Left hindlimb (tissue), 1 donor: ENCODE results near the gene SSH2.

Experiments
- DNase-seq: peaks from one replicate; pipeline ENCODE4 v3.0.0-alpha.2; 2018

SSH2 gene

GRCh38 chr17:29597361-29598172 lies 332.5 kb downstream of the SSH2 start:
- DNase-seq = peak; percentile 42

DNA sequence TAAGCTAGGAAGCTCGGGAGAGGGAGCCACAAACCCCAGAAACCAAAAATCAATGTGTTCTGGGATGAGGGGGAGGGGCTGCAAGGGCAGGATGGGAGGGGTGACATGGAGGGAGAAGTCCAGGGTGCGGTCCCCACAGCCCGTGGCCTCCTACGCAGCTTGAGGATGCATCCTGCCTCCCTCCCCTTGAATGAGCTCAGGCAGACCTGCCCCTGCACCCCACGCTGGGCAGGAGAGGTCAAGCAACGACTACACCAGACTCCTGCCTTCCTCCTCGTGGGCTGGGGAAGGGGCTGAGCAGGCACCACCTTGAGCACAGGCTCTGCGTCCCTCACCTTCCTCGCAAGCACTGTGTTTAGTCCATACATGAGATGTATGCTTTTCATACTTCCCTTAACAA lies 333.2 kb downstream of the SSH2 start:
- DNase-seq = peak; percentile 31

DNA sequence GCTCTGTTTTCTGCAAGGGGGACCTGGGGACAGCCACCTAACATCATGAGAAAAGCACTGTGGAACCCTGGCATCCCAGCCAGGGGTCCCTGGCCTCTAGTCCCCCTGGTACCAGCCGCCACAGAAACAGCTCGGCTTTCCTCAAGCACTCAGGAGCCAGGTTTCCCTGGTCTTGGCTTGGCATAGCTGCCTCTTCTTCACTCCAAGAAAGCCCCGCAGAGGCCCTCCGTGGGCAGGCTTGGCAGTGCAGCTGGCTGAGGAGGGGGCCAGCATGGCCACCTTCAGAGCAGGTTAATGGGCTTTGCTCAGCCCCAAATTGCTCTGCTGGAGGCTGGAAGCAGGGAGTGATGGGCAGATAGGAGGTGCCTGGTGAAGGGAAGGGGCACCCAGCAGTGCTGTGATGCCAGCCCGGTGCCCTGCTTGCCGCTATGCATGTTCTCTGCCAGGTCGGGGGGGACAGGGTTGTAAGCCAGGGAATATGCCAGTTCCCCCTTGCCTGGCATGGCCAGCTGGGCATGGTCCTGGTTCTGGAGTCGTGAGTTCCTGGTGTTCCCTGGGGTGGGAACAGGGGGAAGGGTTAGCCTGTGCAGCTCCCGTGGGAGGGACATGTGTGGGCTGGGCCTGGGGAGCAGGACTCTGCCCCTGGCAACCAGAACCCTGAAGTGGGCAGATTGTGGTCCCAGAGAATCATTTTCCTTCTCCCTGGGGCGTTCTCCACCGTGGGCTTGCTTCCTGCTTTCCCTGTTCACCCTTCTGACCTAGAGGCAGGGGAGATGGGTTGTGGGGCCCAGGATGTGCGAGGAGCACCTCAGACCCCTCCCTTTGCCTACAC lies 333.9 kb downstream of the SSH2 start:
- peak; percentile 22 for DNase-seq

DNA sequence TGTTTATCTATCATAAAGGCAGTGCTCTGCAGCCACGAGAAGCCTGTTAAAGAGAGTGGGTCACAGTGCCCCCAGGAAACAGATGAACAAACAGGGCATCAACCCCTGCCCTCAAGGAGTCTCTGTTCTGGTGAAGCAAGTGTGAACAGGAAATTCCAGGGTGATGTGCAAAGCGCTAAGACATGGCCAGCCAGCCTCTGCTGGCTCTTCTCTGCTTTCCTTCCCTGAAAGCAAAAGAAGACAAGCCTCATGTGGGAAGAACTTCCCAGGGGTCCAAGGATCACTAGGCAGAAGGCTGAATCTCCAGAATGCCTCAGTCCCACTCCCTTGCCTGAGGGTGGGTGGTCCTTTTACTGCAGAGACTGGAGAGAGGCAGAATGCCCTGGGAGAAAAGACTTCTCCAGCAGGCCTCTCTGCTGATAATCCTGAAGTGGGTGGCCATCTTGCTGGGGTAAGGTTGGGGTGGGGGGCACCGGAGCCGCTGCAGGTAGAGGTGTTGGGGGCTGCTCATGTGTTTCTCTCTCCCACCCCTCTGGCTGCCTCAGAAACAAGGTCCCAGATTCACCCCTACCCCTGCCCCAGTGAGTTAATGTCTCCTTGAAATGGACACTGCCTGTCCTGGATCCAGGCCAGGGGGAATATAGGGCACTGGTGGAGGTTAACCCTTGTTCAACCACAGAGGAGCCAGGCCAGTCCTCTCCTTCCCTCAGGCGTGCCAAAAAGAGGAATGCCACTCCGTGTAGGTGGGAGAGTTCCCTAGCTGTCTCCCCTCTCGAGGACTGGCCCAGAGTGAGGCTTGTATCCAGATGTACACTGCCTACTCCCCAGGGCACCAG lies 334.7 kb downstream of the SSH2 start:
- DNase-seq = peak; percentile 29

DNA sequence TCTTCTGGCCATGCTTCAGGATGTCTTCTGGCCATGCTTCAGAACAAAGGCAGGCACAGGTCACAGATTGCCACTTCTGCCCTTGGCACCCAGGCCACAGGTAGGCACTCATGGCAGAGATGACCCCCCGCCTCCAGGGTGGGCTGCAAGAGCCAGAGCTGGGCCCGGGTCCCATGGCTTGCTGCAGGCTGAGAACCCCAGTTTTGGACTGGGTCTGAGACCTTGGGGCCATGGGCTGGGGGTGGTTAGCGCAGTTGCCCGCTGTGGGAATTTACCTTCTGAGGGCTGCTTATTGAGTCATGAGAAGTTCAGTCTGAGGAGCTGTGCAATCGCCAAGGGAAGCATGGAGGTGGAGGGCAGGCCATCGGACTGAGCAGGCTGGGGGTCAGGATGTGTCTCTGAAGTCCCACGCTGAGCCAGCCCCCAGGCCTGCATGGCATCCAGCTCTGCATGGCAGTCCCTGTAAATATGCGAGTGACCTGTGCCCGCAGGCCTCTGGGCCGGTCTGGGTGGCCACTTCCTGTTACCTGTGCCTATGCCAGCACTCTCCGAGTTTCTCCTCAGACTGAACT lies 335.4 kb downstream of the SSH2 start:
- DNase-seq = peak; percentile 27

GRCh38 chr17:29593591-29594518 lies 336.2 kb downstream of the SSH2 start:
- peak; percentile 41 for DNase-seq

GRCh38 chr17:29592850-29593551 lies 337.0 kb downstream of the SSH2 start, which contains the start of gene ANKRD13B:
Gene ANKRD13B (plus strand): TSS chr17:29593132. CDS start chr17:29593622, 490 bp downstream.
- DNase-seq = peak; percentile 70

DNA sequence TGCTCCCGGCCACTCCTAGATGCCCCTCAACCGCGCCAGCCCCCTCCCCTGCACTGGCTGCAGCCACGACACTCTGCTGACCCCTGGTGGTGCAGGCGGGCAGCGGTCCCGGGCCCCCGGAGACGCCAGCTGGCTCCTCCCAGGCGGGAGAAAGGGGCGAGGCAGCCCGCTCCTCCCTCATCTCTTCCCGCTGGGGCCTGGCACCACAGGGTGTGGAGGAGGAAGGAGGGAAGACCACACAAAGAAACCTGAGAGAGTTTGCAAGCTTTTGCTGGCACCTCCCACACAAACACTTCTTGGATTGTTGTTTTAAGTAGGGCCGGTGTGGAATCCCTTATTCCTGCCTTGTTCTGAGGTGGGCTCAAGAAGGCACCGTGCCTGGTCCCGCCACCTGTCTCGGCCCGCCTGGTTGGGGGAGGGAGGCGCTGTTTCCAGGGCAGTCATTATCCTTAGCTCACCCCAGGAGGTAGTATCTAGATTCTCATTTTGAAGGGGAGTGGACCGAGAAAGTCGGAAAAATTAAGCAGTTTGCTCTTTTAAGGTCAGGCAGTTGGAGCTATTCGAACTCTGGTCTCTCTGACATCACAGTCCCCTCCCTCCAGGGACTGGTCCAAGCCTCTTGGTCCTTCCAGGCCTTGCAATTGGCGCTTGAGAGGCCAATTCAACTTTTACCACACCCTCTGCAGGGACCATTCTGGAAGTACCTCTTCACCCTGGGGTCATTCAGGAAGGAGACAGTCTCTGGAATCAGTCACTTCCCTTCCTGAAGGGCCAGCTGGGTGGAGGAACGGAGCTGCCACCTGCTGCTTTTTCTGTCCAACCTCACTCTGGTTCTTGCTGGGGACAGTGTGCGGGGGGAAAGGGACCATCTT lies 338.1 kb downstream of the SSH2 start:
- DNase-seq = peak; percentile 93

DNA sequence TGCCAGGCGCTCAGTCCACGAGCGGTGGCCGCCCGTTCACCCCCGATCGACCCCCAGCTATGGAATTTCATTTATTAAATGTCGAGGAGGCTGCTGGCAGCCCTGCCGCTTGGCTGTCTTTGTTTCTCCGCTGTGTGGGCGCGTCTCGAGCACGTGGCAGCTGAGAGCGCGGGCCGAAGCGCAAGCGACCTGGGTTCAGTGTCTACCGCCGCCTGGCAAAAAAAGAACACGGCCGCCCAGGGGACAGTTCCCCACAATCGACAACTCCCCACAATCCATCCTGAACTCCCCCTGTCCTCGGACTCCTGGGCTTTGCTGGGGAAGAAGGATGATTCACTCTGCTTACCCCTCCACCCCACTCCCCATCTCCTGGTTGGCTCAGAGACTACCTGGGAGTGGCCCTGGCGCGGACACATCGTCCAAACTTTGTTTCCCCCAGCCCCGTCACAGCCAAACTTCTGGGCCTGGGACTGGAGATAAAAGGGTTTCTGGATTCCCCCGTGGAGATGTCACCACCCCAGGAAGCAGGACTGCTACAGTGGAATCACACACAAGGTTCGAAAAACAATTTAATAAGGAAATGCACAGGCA lies 338.8 kb downstream of the SSH2 start:
- DNase-seq = peak; percentile 80

- DNase-seq = peak; percentile 38
These were observed 339.4 kb downstream of the SSH2 start for GRCh38 chr17:29590411-29591145.

DNA sequence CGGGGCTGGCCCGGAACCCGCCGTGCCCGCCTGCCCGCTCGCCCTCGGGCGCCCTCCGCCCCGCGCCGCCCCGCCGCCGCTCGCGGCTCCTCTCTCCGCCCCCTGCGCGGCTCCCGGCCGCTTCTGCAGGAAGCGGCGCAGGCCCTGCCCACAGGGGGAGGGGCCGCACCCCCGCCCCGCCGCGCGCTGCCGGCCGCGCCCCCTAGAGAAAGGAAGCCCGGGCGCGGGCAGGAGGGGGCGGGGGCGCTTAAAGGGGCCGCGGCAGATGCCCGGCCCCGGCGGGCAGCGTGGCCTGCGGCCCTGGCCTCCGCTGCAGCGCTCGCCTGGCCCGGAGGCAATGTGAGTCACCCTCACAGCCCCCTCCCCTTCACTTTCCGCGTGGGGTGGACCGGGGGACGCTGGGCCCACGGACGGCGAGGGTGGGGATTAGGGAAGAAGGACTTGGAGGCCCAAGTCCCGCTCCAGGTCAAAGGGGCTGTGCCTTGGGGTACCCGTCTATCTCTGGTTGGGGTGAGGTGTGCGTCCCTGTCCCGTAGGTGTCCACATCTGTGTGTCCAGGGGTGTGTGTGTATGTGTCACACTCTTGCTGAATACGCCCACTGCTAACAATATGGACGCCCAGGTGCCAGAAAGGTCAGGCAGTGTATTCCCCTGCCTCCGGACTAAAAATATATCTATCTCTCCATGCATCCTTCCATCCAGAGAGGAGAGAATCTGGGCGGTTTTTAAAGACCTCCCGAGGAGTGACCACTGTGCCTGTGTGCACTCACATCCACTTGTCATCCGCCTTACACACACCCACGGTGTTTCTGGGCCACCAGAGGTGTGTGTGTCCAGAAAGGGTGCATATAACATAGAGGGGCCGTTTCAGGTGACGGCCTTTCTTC lies 340.3 kb downstream of the SSH2 start, which contains the start of gene GIT1:
GIT1 (minus strand) TSS at position 125 of the 887 bp plus-strand sequence. CDS start 270 bp downstream, outside the sequence.
- DNase-seq = peak; percentile 88

DNA sequence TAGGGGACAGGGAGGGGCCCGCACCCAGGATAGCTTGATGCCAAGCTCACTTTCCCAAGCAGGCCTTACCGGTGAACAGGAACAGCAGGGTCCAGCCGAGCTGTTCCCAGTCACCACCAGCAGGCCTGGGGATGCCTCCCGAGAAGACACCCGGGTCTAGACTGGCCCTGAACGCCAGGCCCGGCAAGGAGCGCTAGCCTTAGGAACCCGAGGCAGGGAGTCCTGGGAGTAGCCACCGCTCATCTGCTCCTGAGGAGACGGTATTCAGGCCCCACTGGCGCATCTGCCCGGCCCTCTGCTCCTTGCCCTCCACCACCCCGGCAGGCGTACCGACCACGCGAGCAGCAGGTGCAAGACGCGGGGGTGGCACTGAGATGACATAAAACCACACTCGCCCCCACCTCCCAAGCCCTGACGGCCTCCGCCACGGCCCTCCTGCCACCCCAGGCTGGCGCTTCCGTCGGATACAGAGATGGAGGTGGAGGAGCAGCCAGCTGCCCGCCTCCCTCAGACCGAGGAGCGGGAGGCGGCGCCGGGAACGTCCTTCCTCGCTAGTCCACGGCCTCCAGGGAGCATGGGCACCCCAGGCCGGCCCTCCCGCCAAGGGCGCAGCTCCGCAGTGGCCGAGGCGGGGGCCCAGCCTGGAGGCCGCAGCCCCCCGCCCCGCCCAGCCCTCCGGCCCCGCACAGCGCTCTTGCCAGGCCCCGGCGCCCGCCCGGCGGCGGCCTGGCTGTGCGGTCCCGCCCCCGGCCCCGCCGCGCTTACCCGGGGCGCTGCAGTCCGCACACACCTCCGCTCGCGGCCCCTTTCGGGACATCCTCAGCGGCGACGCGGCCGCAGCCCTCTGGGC lies 341.2 kb downstream of the SSH2 start:
- peak; percentile 47 for DNase-seq

DNA sequence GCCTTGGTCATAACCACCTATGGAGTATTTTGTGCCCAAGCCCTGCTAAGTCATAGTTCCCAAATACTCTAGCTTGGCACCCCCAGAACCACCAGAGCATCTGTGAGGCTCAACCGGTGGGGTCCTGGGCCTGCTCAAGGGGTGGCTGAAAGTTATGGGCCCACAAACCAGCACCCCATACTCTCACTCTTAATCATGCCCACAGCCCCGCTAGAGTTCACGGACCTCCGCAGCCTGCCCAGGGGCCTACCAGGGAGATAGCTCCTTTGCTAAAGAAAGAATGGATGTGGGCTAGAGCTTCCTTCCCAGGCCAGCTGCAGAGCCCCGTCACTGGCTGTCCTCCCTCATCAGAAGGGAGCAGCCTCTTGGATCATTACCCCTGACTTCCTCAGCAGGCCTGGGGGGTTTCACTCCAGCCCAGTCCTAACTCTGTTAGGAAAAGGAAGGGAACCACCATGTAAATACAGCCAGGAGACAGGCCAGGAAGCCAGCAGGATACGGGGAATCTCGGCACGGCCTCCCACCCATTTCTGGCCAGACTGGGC lies 341.9 kb downstream of the SSH2 start:
- DNase-seq = peak; percentile 24

DNA sequence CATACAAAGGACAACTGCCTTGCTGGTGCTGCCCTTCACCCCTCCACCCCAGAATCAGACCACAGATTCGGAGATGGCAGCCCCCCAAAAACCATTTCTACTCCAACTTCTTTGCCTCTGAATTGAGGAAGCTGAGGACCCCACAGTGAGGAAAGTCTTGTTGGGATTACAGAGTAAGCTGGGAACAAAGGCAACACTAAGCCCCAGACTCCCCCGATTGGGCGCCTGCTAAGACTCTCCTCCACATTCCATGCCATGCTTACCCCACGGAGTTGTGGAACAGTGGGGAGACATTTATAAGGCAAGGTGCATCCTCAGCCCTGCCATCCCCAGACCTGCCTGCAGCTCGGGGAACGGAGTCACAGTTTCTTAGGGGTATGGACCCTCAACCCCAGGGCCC lies 342.4 kb downstream of the SSH2 start:
- DNase-seq = no peak

DNA sequence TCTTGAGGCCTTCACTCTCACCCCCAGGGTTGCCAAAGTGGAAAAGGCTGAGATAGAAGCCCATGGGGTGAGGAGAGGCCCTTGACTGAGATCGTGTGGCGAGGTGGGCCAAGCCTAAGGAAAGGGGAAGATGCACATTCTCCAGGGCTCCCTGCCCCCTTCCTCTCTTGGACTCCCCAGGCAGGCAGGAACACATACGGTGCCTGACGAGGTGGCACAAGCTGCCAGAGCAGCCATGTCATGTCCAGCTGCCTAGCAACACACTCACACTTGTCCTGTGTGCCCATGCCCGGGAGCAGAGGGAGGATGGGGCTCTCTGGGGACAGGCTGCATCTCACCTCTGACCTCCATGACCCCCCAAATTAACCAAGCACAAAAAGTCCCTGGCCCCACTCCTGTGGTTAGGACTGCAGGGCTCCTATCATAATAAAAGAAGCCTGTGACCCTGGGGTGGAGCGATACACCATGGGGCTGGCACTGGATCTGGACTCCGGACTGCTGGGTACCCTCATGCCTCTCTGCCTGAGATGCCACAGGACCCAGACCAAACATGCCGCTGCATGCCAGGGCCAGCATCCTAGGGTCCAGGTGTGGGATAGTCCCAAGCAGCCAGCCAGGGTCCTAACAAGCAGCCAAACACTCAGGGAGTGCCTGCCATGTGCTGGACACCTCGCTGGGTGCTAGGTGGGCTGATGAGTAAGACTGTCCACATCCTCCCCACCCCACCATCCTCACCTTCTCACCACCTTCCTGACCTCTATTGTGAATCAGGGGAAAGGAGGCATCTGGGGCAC lies 343.2 kb downstream of the SSH2 start:
- no peak for DNase-seq
